ENCODE measurements around the gene TMEM80. TPM values are rescaled to one million over a fixed set of nuclear protein-coding genes. Genes with fewer than 3 reads are reported as not detected.
A peak's percentile ranks its signal among the peaks of the same experiment; 100 is the strongest.

TMEM80 gene
- total RNA-seq, 1 donor from 2014 or later, result 38.7 TPM

DNA sequence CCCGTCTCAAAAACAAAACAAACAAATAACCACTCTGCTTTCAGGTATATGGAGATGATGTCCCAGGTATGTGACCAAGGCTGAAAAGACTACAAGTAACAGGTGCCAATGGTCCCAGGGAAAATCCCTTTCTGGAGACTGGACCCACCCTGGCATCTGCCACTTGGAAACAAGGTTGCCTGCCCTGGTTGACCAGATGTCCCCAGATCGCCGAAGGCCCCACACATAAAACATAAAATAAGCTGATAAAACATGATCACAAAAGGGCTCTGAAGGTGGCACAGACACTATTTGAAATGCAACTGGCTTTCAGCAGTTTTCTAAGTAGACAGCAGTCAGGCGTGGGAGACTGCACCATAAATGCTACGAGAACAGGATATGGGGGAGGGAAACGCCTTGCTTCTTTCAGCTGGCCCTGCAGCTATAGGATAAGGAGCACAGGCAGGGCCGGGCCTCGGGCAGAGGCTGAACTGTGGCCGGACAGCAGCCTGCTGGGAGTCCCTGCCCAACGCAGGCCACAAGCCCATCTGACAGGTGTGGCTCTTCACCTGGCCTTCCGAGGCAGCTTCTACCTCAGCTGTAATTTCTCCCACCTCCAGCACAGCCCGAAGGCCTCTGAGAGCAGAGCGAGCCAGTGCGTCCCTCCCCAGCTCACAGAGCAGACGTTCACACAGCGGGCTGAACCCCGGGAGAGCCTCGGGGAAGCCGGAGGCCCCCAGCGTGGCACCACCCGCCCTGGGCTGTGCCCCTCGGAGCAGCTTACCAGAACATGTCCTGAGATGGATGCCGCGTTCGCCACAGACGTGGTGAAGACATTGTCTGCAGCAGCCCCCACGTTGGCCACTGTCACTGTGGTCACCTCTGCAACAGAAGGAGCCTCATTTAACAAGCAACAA is 4.6 kb upstream of the TMEM80 start:
- Histone ChIP-seq H3F3A (ENCODE audit: low read depth) (peaks cover 2% of the 10 kb centered on the region), H3K79me2 (ENCODE audit: low read depth) (peaks cover 51% of the 10 kb centered on the region), H3K27me3 (no peaks in the 10 kb centered on the region), H4K20me1 (ENCODE audit: low read depth) (peaks cover 30% of the 10 kb centered on the region), H3K36me3 (no peaks in the 10 kb centered on the region), H3K4me1 (peaks cover 15% of the 10 kb centered on the region), H2AFZ (replicated peaks) (no peak overlapping the region), H3K27ac (no peak overlapping the region), H3K4me2 (no peak overlapping the region), H3K9ac (no peak overlapping the region), H3K4me3 (no peak overlapping the region), H3K9me3 (ENCODE audit: low read depth) (no peaks in the 10 kb centered on the region)
- H3K27me3 Mint-ChIP-seq (ENCODE audit: insufficient read depth, low read depth), result peaks cover 6% of the 10 kb centered on the region
- TF ChIP-seq EZH2phosphoT487 (IDR thresholded peaks at IDR 0.05) (no peak), EZH2 (IDR thresholded peaks at IDR 0.05) (no peak), CTCF (IDR thresholded peaks at IDR 0.05) (no peak)
- no peak overlapping the region for H3K4me3 Mint-ChIP-seq
- DNase-seq (ENCODE audit: low spot score), result no peak
- peaks cover 2% of the 10 kb centered on the region for H3K9me3 Mint-ChIP-seq
- peak overlapping the region; percentile 42 for H3K27ac Mint-ChIP-seq
- H3K4me1 Mint-ChIP-seq, result peaks cover 19% of the 10 kb centered on the region
- H3K36me3 Mint-ChIP-seq, result peaks cover 22% of the 10 kb centered on the region

DNA sequence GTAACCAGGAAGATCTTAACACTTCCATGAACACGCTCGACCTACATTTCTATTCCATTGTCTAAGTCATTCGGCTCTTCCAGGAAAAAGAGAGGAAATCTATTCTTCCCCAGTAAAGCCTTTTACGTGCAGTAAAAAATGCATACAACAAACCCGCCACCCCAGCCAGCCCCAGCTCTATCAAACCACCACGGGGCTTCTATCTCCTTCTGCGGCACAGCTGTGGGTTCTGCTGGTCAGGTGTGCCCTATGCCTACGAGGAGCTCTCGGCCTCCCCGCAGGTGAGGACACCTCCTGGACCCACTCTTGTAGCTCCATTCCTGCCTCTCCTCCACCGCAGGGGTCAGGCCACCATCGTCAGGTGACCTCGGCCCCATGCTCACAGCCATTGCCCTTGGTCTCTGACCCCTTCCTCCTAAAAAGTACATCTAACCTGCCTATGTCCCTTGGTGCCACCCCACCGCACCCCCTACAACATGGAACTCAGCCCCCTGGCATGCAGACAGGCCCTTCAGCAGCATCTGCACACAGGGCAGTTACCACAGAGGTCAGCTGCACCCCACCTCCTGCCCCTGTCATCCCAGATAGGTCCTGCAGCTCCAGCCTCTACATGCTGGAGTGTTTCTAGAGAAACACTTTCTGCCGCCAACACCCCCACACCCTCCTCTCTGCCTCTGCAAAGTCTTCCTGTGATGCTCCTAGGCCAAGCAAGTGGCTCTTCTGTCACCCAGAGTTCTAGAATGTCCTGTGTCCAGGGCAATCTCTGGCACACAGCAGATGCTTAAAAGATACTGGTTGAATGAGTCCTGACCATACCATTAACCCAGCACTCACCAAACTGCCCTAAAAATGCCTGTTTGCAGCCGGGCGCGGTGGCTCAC is 3.7 kb upstream of the TMEM80 start:
- Histone ChIP-seq H3K4me2 (no peak overlapping the region), H3K27ac (no peak overlapping the region), H3K27me3 (no peaks in the 10 kb centered on the region), H3K4me3 (no peak overlapping the region), H3K4me1 (peaks cover 15% of the 10 kb centered on the region), H3K9ac (no peak overlapping the region), H3F3A (ENCODE audit: low read depth) (peaks cover 12% of the 10 kb centered on the region), H2AFZ (replicated peaks) (no peak overlapping the region), H3K36me3 (no peaks in the 10 kb centered on the region), H4K20me1 (ENCODE audit: low read depth) (peaks cover 30% of the 10 kb centered on the region), H3K79me2 (ENCODE audit: low read depth) (peaks cover 59% of the 10 kb centered on the region), H3K9me3 (ENCODE audit: low read depth) (no peaks in the 10 kb centered on the region)
- TF ChIP-seq EZH2phosphoT487 (IDR thresholded peaks at IDR 0.05), result no peak
- TF ChIP-seq EZH2 (IDR thresholded peaks at IDR 0.05), result no peak
- no peak for TF ChIP-seq CTCF (IDR thresholded peaks at IDR 0.05)
- no peak for DNase-seq (ENCODE audit: low spot score)
- Mint-ChIP-seq H3K27me3 (ENCODE audit: insufficient read depth, low read depth) (peaks cover 9% of the 10 kb centered on the region), H3K27ac (peak overlapping the region; percentile 87), H3K9me3 (peaks cover 2% of the 10 kb centered on the region), H3K4me1 (peaks cover 25% of the 10 kb centered on the region), H3K4me3 (no peak overlapping the region), H3K36me3 (peaks cover 18% of the 10 kb centered on the region)

DNA sequence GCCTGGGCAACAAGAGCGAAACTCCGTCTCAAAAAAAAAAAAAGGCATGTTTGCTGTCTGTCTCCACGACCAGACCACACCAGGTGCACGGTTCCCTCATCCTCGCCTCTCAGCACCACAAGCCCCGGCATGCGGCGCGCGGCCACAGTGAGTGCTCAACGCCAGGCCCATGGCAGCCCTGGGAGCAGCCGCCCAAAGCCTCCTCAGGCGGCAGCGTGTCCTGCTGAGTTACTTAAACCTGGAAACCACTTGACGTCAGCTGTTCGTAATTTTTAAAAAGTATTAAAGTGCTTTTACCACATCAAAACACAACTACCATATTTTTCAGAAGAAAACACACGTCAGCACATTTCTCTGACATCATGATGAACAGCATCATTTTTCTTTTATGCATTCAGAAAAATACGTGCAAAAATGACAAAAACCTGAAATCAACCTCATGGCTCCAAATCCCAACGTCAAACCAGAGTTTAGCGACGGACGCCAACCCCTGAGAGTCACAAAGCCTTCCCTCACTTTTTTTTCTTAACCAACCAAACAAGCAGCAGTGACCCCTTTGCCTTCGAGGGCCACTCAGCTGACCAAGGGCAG is 2.7 kb upstream of the TMEM80 start:
- peaks cover 2% of the 10 kb centered on the region for H3K9me3 Mint-ChIP-seq
- Histone ChIP-seq H3F3A (ENCODE audit: low read depth) (peaks cover 22% of the 10 kb centered on the region), H3K79me2 (ENCODE audit: low read depth) (peaks cover 66% of the 10 kb centered on the region)

More for the DNA sequence above, 2.7 kb upstream of the TMEM80 start:
- H3K36me3 Mint-ChIP-seq, result peaks cover 13% of the 10 kb centered on the region
- Histone ChIP-seq H2AFZ (replicated peaks) (no peak overlapping the region), H3K36me3 (no peaks in the 10 kb centered on the region), H3K9ac (no peak overlapping the region), H3K27me3 (no peaks in the 10 kb centered on the region), H3K4me2 (peak overlapping the region; percentile 67), H3K4me3 (peak overlapping the region; percentile 77), H3K9me3 (ENCODE audit: low read depth) (no peaks in the 10 kb centered on the region), H3K4me1 (peaks cover 22% of the 10 kb centered on the region), H3K27ac (peak overlapping the region; percentile 7), H4K20me1 (ENCODE audit: low read depth) (peaks cover 33% of the 10 kb centered on the region)
- H3K27ac Mint-ChIP-seq, result peak overlapping the region; percentile 81
- peaks cover 6% of the 10 kb centered on the region for H3K27me3 Mint-ChIP-seq (ENCODE audit: insufficient read depth, low read depth)
- no peak for DNase-seq (ENCODE audit: low spot score)
- peak overlapping the region; percentile 86 for H3K4me3 Mint-ChIP-seq
- H3K4me1 Mint-ChIP-seq, result peaks cover 33% of the 10 kb centered on the region
- TF ChIP-seq EZH2 (IDR thresholded peaks at IDR 0.05) (no peak), EZH2phosphoT487 (IDR thresholded peaks at IDR 0.05) (no peak), CTCF (IDR thresholded peaks at IDR 0.05) (no peak)

All from neural progenitor cell (in vitro differentiated cells).